SK-N-MC (cell line): ENCODE data around the gene GAP43.

ENCODE experiments used
- DNase-seq: peaks from one replicate; pipeline ENCODE4 v3.0.0-alpha.2; 2011; ENCODE audit warnings: low read depth, low spot score
- H3K27ac ChIP-seq: fragments of 200-600 bp; sonication (generic); 2 replicates; pipeline ENCODE4 v1.5.1; 2016; ENCODE audit warnings: mixed run types
- H3K36me3 ChIP-seq: fragments of 200-600 bp; sonication (generic); 2 replicates; pipeline ENCODE4 v1.6.1; 2017; ENCODE audit warnings: antibody characterized with exemption, low read length, mixed read lengths; ENCODE audit not compliant: insufficient read depth
- H3K4me3 ChIP-seq: fragments of 200-600 bp; sonication (generic); 2 replicates; pipeline ENCODE4 v1.5.1; 2016
- H3K9ac ChIP-seq: fragments of 200-600 bp; sonication (generic); 2 replicates; pipeline ENCODE4 v1.8.0; 2017; ENCODE audit warnings: mixed run types, mixed read lengths; ENCODE audit not compliant: insufficient read length
- H3K9me3 ChIP-seq: fragments of 200-600 bp; sonication (generic); 2 replicates; pipeline ENCODE4 v1.6.1; 2017; ENCODE audit warnings: low read depth, mild to moderate bottlenecking, antibody characterized with exemption, low read length, moderate library complexity, mixed read lengths
- EZH2 ChIP-seq: fragments of 200-600 bp; sonication (generic); IDR thresholded peaks from one replicate; pipeline ENCODE4 v1.6.1; 2017; ENCODE audit warnings: antibody characterized with exemption
- FOXP2 ChIP-seq: optimal IDR thresholded peaks from 2 replicates; pipeline ENCODE3; 2011; ENCODE audit warnings: mild to moderate bottlenecking, moderate library complexity; ENCODE audit not compliant: insufficient read depth; ENCODE audit errors: extremely low read length, control extremely low read depth
- POLR2AphosphoS5 ChIP-seq: IDR thresholded peaks from 2 replicates; pipeline ENCODE4 v1.6.1; 2012; ENCODE audit warnings: mild to moderate bottlenecking, low read depth, low read length, borderline replicate concordance

GAP43 gene

DNA sequence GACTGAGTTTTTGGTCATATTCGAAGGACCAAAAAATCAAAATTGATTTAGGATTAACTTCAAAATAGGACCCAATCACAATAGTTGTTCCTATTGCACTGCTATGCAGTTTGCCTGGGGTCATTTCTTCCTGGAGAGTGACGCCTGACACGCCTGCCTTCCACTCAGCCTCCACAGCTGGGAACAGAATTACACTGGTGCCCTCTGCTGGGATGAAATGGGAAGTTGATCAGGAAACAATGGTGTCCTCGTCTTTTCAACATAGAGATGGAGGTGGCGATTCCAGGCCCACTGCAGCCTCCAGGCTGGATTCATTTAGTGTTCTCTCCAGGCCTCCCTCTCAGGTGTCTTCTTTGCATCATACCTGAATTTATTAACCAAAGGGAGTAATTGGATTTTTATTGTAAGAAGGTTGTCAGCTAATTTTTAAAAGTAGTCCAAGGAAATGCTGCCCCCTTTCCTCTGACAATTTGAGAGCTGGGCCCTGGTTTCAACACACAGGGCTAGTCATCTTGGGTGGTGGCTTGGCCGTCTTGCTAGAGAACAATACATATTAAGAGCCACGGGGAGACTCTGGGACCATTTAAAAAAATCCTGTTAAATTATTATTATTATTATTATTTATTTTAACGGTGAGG lies 69.7 kb downstream of the GAP43 start:
- Histone ChIP-seq H3K9me3 (no peaks in the 10 kb centered on the region), H3K4me3 (no peak overlapping the region), H3K27ac (no peak overlapping the region), H3K9ac (no peak overlapping the region), H3K36me3 (no peaks in the 10 kb centered on the region)
- no peak for DNase-seq
- TF ChIP-seq POLR2AphosphoS5 = no peak
- TF ChIP-seq FOXP2 = no peak

DNA sequence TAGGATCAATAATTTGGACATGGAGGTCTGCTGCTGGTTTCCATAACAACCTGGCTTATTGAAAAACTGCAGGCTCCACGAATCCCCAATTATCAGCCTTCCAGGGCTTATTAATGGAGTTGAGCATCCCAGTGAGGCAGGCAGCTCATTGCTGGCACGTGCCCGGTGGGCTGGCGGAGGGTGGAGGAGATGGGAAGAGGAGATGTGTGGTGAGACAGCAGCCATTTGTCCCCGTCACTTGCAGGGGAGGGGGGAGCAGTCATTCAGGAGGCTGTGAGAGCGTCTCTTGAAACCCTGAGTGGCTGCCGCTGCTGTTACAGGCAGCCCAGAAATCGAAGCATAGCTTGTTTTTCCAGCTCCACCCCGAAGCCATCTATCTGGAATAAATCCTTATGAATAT lies 70.6 kb downstream of the GAP43 start:
- Histone ChIP-seq H3K9me3 (no peaks in the 10 kb centered on the region), H3K27ac (no peak overlapping the region), H3K36me3 (no peaks in the 10 kb centered on the region), H3K4me3 (no peak overlapping the region), H3K9ac (no peak overlapping the region)
- DNase-seq = no peak
- TF ChIP-seq POLR2AphosphoS5 (no peak), EZH2 (no peak), FOXP2 (no peak)

DNA sequence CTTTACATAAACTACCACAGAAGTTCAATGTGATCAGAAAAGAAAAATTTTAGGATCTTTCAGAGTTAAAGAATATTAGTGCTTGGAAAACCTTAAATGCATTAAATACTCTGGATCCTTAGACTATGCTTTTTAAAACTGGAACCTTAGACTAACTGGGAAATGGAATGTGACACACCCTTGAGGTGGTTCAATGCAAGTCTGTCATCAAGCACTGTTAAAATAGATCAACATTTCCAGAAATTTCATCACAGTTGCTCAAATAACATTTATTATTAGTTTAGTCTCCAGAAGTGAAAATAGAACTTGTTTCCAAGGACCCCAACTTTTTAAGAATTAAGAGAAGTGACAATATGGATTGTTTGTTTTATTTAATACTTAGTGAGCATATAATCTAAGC lies 71.8 kb downstream of the GAP43 start:
- TF ChIP-seq EZH2 (no peak), FOXP2 (no peak), POLR2AphosphoS5 (no peak)
- Histone ChIP-seq H3K4me3 (no peak overlapping the region), H3K27ac (no peak overlapping the region), H3K9me3 (no peaks in the 10 kb centered on the region), H3K9ac (no peak overlapping the region), H3K36me3 (no peaks in the 10 kb centered on the region)
- no peak for DNase-seq

DNA sequence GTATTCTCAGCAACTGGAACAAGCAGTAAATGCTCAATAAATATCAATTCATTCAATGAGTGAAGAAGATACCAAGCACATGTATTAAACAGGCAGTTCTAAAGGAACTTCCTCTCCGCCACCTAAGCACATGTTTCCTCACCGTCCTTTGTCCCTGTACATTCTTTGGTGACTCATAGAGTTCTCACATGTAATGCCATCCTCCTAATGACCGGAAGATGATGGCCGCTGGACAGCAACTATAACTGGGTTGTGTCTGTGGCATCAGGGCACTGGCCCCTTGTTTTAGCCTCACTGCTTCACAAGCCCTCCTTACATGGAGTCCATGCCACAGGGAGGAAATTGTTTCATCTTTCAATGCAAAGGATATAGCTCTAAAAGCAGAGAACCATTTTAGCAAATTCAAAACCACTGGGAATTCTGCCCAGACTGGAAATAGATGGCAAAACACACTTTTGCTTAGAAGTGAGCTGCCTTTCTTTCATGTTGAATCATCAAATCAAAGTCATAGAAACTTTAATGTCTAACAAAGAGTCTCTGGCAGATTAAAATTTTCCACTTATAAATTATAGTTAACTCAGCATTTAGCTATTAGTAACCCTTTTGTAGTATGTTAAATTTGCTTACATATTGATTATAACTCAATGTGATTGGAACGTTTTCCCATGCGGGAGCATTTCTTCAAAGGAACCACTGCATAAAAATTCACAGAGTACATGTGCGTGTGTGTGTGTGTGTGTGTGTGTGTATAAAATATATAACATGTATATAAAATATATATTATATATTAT lies 74.1 kb downstream of the GAP43 start:
- no peak for DNase-seq
- Histone ChIP-seq H3K27ac (no peak overlapping the region), H3K36me3 (no peaks in the 10 kb centered on the region), H3K4me3 (no peak overlapping the region), H3K9me3 (no peaks in the 10 kb centered on the region), H3K9ac (no peak overlapping the region)
- TF ChIP-seq FOXP2 (no peak), EZH2 (no peak), POLR2AphosphoS5 (no peak)

DNA sequence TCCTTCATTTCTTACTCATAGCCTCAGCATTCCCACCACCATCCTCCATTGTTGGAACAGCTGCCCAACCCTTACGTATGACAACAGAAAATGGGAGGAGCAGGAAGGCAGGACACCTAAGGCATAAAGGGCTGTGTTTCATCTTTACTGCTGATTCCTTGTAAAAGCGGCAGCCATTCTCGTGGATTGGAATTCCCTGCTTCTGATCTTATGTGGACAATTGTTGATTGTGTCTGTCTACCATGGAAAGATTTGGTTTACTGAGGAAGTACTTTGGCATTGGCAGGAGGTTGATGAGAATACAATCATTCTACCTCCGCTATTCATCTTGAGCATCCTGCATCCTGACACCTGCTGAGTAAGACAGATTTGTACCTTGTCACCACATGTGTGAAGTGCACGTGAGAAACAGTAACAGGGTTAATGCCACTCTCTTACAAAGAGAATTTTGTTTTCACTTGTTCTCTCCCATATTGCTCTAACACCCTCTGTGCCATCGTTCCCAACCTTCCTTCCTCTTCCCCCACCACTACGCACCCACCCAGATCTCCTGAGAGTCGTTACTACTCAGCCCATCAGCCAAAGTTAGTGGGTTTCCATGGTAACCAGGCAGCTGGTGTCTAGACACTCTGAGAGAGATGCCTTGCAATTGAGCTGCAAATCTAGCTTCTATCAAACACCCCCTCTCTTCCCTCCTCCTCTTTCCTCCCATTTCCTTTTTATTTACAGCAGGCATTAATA lies 75.7 kb downstream of the GAP43 start:
- no peak for DNase-seq
- TF ChIP-seq EZH2 = no peak
- no peak for TF ChIP-seq POLR2AphosphoS5
- TF ChIP-seq FOXP2 = no peak
- no peaks in the 10 kb centered on the region for H3K9me3 ChIP-seq
- H3K27ac ChIP-seq = no peak overlapping the region
- H3K36me3 ChIP-seq = no peaks in the 10 kb centered on the region
- no peak overlapping the region for H3K4me3 ChIP-seq
- H3K9ac ChIP-seq = no peak overlapping the region

DNA sequence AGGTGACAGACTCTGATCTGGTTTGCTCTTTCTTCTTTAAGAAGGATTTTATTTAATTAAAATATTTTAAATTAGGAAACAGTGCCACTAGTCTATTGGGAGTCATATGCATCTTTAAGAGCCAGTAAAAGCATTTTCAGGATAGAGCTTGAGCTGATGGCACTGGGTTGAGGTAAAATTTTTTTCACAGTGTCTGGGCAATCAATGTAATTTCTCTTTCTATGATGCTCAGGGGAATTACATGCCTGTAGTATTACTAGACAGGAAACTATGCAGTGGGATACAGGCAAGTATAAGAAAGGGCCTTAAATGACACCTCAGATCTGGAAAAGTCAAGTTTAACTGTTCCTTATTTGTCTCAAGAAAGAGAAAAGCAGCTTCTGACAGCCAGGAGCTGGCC lies 76.4 kb downstream of the GAP43 start:
- no peaks in the 10 kb centered on the region for H3K36me3 ChIP-seq
- TF ChIP-seq FOXP2 = no peak
- no peak for TF ChIP-seq POLR2AphosphoS5
- TF ChIP-seq EZH2 = no peak
- H3K9ac ChIP-seq = no peak overlapping the region
- no peak overlapping the region for H3K4me3 ChIP-seq
- no peak for DNase-seq
- no peaks in the 10 kb centered on the region for H3K9me3 ChIP-seq
- H3K27ac ChIP-seq = no peak overlapping the region

DNA sequence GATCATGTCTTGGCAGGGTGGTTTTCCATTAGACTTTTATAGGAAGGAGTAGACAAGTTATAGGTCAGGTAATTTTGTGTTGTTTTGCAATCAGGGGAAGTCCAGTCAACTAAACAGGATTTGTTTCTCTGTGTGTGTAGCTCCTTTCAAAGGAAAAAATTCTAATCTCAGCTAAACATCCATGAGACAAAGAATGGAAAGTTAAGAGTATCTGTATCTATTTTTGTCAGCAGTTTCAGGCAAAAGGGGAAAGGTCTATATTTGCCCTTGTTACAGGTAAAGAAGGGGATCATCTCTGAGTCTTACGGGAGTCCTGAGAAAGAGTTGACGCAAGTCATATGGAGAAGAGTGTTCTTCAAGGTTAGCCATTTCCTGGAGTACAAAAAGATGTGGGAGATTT lies 79.3 kb downstream of the GAP43 start:
- H3K4me3 ChIP-seq = no peak overlapping the region
- no peaks in the 10 kb centered on the region for H3K36me3 ChIP-seq
- DNase-seq = no peak
- H3K9me3 ChIP-seq = no peaks in the 10 kb centered on the region
- H3K9ac ChIP-seq = no peak overlapping the region
- TF ChIP-seq EZH2 (no peak), POLR2AphosphoS5 (no peak), FOXP2 (no peak)
- H3K27ac ChIP-seq = no peak overlapping the region

DNA sequence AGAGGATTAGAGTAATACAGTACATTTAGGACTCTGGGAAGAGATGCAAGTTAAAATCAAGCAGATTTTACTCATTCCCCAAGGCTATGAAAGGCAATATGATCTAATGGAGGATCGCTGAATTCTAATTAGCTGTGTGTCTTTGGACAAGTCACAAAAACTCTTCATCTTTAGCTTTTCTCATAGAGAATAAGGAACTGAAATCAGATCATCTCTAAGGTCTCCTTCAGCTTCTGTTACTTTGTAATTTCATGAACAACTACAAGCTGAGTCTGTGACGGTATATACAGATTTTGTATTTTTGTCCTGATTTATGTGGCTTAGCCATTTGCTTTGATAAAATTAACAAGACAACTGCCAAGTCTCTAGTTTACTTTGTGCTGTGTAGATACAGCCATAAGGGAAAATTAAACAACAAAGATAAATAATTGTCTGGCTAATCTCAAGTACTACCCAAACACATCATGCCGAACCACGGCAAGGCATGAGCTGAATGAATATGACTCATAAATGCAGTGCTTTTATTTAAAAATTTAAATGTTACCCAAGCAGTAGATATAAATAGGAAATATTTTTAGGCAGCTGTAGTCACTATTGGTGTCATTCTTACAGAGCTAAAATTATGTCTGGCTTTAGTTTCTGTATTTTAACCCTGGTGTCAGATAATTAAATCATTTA lies 81.5 kb downstream of the GAP43 start:
- Histone ChIP-seq H3K27ac (no peak overlapping the region), H3K9me3 (no peaks in the 10 kb centered on the region), H3K4me3 (no peak overlapping the region), H3K36me3 (no peaks in the 10 kb centered on the region), H3K9ac (no peak overlapping the region)
- TF ChIP-seq FOXP2 = no peak
- no peak for TF ChIP-seq EZH2
- TF ChIP-seq POLR2AphosphoS5 = no peak
- DNase-seq = no peak
